ENCODE measurements around the gene FITM1.
A peak's percentile ranks its signal among the peaks of the same experiment; 100 is the strongest.
"Not testable (repeated sequence)": the region's sequence is repeated elsewhere in the genome, so short reads cannot be mapped to it uniquely, and the experiment has no call there.

The FITM1 gene

DNA sequence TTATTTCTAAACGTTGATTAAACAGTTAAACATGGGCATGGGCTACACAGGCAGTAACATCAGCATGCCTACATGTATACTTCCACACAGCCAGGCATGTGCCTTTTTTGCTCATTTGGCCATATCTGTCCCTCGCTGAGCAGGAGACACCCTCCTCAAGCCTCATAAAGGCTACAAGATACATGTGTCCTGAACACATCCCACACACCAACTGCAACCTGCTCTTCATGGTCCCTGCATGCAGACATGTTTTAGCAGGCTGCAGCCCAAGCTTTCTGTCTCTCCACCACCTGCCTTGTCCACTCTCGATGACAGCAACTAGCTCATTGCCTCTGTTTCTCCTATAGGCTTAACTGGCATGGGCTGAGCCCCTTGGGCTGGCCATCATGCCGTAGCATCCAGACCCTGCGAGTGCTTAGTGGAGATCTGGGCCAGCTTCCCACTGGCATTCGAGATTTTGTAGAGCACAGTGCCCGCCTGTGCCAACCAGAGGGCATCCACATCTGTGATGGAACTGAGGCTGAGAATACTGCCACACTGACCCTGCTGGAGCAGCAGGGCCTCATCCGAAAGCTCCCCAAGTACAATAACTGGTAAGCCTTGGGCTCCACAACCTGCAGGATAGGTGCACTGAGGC, 33.8 kb upstream of the FITM1 start:
- FAIRE-seq: no peak
- no peak for DNase-seq (ENCODE audit: insufficient read length, low spot score)

DNA sequence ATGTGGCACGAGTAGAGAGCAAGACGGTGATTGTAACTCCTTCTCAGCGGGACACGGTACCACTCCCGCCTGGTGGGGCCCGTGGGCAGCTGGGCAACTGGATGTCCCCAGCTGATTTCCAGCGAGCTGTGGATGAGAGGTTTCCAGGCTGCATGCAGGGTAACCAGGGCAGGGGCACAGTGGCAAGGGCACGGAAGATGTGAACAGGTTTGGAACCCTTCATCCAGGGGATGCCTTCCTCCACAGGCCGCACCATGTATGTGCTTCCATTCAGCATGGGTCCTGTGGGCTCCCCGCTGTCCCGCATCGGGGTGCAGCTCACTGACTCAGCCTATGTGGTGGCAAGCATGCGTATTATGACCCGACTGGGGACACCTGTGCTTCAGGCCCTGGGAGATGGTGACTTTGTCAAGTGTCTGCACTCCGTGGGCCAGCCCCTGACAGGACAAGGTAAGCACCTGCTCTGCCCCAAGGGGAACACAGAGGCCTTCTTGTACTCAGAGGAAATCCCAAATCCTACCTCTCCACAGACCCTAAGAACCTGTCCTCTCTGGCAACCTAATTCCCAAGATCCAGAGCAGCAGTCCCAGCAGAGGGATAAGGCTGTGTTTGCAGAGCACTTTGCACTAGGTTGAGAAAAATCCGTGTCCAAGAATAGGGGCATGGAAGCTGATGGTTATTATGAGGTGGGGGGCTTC, 32.1 kb upstream of the FITM1 start:
- FAIRE-seq: no peak
- DNase-seq (ENCODE audit: insufficient read length, low spot score): no peak

DNA sequence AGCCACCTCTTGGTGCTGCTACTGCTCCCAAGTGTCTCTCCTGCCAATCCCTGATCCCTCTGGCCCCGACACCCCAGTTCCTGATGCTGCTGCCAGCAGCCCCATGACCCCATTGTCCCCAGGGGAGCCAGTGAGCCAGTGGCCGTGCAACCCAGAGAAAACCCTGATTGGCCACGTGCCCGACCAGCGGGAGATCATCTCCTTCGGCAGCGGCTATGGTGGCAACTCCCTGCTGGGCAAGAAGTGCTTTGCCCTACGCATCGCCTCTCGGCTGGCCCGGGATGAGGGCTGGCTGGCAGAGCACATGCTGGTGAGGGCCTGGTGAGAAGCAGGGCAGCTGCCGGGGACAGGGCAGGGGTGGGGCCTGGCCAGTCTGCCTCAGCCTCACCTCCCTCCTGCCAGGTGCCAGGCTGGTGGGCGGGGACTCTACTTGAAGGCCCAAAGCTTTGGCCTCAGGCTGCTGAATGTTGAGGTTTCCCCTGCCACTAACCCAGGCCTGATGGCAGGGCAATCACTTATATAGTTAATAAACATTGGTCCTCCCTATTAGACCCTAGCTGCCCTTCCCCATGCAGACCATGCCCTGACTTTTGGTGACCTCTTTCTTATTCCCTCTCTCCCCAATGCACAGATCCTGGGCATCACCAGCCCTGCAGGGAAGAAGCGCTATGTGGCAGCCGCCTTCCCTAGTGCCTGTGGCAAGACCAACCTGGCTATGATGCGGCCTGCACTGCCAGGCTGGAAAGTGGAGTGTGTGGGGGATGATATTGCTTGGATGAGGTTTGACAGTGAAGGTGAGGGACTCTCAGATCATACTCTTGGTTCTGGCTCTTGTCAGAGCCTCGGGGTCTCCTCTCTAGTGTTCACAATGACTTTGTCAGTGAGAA, 31.3 kb upstream of the FITM1 start:
- FAIRE-seq: no peak
- DNase-seq (ENCODE audit: insufficient read length, low spot score): no peak

DNA sequence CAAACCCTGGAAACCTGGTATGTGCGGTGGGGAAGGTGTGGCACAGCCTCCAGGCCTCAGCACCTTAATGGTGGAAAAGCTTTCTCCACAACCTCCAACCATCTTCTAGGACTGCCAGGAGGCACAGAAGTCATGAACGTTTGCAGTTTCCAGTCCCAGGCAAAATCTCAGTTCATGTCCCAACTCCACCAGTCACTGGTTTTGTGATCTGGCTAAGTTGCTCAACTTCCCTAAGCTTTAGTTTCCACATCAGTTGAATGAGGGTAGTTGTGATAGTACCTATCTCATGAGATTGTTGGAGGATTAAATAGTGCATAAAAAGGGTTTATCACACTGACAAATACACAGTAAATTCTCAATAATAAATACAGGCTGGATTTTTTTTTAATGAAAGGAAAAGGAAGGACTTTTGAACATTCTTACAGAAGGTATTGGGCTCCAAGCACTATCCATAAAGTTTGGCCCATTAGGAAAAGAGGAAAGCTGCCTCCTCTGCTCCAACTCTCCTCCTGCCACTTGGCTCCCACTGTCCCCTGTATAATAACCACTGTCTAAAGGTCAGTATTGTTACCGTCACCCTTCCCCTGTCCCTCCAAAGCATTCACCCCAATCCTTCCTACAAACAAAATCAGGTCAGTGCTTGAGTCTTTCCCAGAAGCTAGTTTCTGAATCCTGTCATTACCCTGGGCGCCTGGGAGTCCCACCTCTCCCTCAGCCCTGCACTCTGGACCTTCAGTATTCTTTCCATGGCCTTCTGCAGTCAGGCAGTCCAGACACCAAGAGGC, 30.1 kb upstream of the FITM1 start:
- no peak for DNase-seq (ENCODE audit: insufficient read length, low spot score)
- no peak for FAIRE-seq

DNA sequence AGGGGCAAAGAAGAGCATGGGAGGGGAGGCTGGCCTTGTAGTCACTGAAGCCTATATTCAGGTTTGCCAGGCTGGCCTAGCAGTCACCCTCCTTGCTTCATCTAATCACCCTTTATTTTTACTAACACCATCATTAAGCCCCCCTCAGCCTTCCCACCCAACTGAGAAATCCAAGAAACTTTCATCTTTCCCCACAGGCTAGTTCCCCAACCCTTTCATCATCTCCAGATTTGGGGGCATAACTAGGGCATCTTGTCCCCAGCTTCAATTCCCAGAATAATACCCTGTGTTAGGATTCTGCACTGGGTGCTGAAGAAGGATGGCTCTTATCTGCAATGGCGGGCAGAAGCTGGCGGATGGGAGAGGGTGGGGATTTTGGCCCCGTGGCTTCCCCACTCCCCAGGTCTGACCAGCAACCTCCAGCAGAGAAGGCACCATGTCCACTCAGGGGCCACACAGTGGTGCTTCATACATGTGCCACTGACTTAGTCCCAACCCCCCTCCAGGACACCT, 29.4 kb upstream of the FITM1 start:
- FAIRE-seq: no peak
- DNase-seq (ENCODE audit: insufficient read length, low spot score): no peak

- FAIRE-seq (no peak), DNase-seq (ENCODE audit: insufficient read length, low spot score) (no peak)
Observed at GRCh38 chr14:24102357-24103048, 28.0 kb upstream of the FITM1 start.

DNA sequence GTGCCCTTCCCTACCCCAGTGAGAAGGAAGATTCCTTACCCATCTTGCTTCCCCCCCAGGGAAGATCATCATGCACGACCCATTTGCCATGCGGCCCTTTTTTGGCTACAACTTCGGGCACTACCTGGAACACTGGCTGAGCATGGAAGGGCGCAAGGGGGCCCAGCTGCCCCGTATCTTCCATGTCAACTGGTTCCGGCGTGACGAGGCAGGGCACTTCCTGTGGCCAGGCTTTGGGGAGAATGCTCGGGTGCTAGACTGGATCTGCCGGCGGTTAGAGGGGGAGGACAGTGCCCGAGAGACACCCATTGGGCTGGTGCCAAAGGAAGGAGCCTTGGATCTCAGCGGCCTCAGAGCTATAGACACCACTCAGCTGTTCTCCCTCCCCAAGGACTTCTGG, 27.0 kb upstream of the FITM1 start:
- FAIRE-seq (no peak), DNase-seq (ENCODE audit: insufficient read length, low spot score) (no peak)

DNA sequence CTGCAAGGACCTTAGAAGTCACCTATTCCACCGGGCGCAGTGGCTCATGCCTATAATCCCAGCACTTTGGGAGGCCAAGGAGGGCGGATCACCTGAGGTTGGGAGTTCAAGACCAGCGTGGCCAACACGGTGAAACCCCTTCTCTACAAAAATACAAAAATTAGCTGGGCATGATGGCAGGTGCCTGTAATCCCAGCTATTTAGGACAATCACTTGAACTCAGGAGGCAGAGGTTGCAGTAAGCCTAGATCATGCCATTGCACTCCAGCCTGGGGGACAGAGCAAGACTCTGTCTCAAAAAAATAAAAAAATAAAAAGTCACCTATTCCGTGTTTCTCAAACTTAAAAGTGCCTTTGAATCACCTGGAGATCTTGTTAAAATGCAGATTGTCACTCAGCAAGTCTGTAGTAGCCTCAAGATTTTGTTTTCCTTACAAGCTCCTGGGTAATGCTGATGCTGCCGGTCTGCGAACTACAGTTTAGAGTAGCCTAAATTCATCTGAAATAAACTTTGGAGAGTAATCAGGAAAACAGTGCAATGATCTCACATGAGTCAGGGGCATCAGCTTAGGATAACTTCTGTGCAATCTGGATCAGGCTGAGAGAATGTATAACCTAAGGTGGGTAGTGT, 24.7 kb upstream of the FITM1 start:
- not testable (repeated sequence) for FAIRE-seq; DNase-seq (ENCODE audit: insufficient read length, low spot score)

- DNase-seq (ENCODE audit: insufficient read length, low spot score) (no peak), FAIRE-seq (no peak)
Observed at GRCh38 chr14:24106672-24107271, 23.7 kb upstream of the FITM1 start.

DNA sequence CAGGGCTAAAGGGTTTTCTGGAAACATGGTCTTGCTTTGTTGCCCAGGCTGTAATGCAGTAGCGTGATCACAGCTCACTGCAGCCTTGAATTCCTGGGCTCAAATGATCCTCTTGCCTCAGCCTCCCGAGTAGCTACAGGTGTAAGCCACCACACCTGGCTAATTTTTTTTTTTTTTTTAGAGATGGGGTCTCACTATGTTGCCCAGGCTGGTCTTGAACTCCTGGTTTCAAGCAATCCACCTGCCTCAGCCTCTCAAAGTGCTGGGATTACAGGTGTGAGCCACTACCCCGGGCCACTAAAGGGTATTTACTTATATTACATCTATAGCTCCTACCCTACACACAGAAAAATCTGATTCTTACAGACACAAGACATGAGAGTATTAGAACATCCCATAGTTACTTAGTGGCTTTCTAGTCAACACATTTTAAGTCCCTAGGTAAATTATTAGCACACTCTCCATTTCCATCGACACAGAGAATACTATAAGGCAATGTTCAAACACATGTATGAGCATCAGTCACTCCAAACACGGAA, 22.1 kb upstream of the FITM1 start:
- no peak for FAIRE-seq
- DNase-seq (ENCODE audit: insufficient read length, low spot score): no peak

- DNase-seq (ENCODE audit: insufficient read length, low spot score) (no peak), FAIRE-seq (no peak)
Observed at GRCh38 chr14:24110060-24110459, 20.4 kb upstream of the FITM1 start.

DNA sequence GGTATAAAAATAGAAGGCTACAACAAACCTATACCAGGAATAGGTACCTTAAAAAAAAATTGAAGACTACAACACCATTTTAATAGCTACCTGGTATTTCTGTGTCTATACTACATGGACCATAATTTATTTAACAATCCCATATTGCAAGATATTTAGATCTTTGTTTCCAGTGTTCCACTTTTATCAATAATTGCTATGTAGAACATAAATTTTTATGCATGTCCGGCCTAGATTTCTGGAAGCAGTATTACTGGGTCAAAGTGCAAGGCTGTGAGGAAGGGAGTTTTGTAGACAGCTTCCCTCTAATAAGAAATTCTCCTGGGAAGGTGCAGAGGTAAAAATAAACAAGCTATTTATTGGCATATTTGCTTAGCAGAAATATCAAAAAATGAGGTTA, 19.9 kb upstream of the FITM1 start:
- no peak for DNase-seq (ENCODE audit: insufficient read length, low spot score)
- no peak for FAIRE-seq

- DNase-seq (ENCODE audit: insufficient read length, low spot score) (no peak), FAIRE-seq (no peak)
Observed at GRCh38 chr14:24113379-24113800, 17.1 kb upstream of the FITM1 start.

DNA sequence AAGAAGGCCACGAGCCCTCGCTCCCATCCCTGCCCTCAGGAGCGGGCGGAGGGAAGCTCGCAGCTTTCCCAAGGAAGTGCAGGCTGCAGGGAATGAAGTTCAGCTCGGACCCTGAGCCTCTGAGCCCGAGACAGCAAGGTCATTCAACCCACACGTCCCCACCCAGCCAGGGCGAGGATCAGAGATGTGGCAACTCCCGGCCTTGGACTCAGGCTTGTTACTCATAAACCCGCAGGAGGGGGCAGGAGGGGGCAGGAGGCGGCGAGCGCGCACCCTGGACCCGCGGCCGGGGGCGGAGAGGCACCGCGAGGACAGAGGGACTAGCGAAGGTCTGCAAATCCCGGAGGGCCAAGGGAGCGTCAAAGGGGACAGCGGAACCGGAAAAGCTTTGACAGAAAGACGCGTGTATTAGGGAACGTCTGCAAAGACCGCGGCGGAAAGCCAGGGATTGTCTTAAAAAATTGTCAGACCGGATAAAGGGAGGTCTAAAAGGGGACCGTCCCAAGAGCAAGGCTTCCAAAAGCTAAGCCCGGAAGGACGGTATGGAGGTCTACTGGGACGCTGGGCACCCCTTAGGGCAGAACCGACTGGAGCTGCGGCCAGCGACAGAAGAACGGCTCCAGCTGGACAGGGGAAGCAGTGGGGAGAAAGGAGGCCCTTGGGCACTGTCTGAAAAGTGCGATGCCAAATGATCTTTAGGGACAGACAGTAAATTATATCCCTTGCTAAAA, 16.5 kb upstream of the FITM1 start:
- DNase-seq (ENCODE audit: insufficient read length, low spot score) (peak; percentile 56), FAIRE-seq (no peak)

DNA sequence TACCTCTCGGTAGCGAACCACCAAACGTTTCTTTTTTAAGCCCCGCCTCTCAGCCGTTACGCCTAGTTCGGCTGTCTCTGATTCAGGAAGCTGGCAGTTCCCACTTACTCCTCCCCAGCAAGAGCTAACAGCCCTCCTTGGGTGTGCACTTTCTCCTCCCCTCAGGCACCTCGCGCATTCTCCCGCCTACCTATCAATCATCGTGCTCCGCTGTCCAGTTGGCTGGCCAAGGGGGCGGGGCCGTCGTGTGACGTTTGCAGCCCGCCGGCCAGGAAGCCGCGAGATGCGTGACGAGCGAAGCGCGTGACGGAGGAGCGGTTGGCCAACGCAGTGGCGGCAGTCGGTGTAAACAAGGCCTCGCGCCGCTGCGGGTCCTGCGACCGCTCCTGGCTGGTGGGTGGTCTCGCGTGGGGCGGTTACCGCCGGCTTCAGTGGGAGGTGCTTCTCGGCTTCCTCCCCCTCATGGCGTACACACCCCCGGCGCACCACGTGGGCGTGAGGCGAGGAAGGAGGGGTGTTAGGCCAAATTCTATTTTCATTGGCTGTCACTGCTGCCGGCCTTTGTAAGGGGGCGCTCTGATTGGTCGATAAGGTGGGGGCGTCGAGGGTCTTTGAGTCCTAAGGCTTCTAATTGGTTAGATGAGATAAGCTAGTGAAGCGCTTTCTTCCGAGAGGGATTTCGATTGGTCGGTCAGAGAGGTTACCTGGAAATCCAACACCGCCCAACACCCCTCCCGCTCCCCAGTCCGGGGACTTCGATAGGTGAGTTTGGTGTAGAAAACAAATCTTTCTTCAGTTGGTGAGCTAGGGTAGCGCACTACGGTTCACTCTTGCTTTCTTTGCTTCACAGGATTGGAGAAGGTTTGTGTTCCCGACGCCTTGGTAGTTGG, 15.7 kb upstream of the FITM1 start, which contains the start of the genes DCAF11 and NRL:
Gene DCAF11, plus strand, starts transcription at position 246 of the 890 bp plus-strand sequence. CDS start 818 bp downstream, outside the sequence.
Gene NRL, minus strand, starts transcription at position 418 of the 890 bp plus-strand sequence. CDS start 32,101 bp downstream, outside the sequence.
- peak; percentile 89 for DNase-seq (ENCODE audit: insufficient read length, low spot score)
- peak; percentile 98 for FAIRE-seq

GRCh38 chr14:24115422-24116127, 14.9 kb upstream of the FITM1 start:
- FAIRE-seq (no peak), DNase-seq (ENCODE audit: insufficient read length, low spot score) (no peak)

Data from GM19239 (cell line).